Left kidney (tissue), 8 donors: Measurements from ENCODE around the gene CGREF1. TPM values are rescaled to one million over a fixed set of nuclear protein-coding genes. Genes with fewer than 3 reads are reported as not detected.

Experiments used
- DNase-seq: peaks from one replicate; pipeline ENCODE4 v3.0.0-alpha.2; 2013
- long read RNA-seq, 8 donors: transcript quantifications; one replicate each; lab custom pipeline, GENCODE V29; 2026
- polyA plus RNA-seq: library from polyadenylated mRNA; unstranded; fragments of 120-200 nt; gene quantifications from one replicate; pipeline ENCODE4 v1.2.1, GENCODE V29; 2013; ENCODE audit not compliant: insufficient read length

CGREF1 gene
- 5.4 TPM for polyA plus RNA-seq
- long read RNA-seq, donor 1, partial matches to known transcripts: 35 of 57 reads
- long read RNA-seq, donor 1, other reads (novel, unspliced or antisense): 21 of 57 reads
- long read RNA-seq, donor 2, partial matches to known transcripts: 0 of 1 reads
- long read RNA-seq, donor 2, other reads (novel, unspliced or antisense): 0 of 1 reads
- long read RNA-seq, donor 3: 0 reads
- long read RNA-seq, donor 4: 0 reads
- long read RNA-seq, donor 5, partial matches to known transcripts: 467 of 533 reads
- long read RNA-seq, donor 5, other reads (novel, unspliced or antisense): 62 of 533 reads
- long read RNA-seq, donor 6, partial matches to known transcripts: 0 of 2 reads
- long read RNA-seq, donor 6, other reads (novel, unspliced or antisense): 0 of 2 reads
- long read RNA-seq, donor 7, partial matches to known transcripts: 0 of 1 reads
- long read RNA-seq, donor 7, other reads (novel, unspliced or antisense): 0 of 1 reads
- long read RNA-seq, donor 8, partial matches to known transcripts: 0 of 1 reads
- long read RNA-seq, donor 8, other reads (novel, unspliced or antisense): 0 of 1 reads

- DNase-seq: no peak
These were observed at the start of gene CGREF1 for GRCh38 chr2:27118525-27119329. TSS of gene CGREF1 (minus strand) at chr2:27119128. CDS start at chr2:27104366, 14,762 bp downstream.

GRCh38 chr2:27164960-27165763 lies 46.2 kb upstream of the CGREF1 start:
- DNase-seq: no peak

- no peak for DNase-seq
These were observed 43.5 kb upstream of the CGREF1 start for GRCh38 chr2:27162151-27163121.

- DNase-seq: no peak
These were observed 41.3 kb upstream of the CGREF1 start for GRCh38 chr2:27160191-27160590.

GRCh38 chr2:27159271-27159670 lies 40.3 kb upstream of the CGREF1 start:
- DNase-seq: no peak

GRCh38 chr2:27158468-27158867 lies 39.5 kb upstream of the CGREF1 start:
- DNase-seq: no peak

GRCh38 chr2:27155069-27155520 lies 36.2 kb upstream of the CGREF1 start:
- no peak for DNase-seq

GRCh38 chr2:27154488-27154887 lies 35.6 kb upstream of the CGREF1 start:
- peak; percentile 34 for DNase-seq

GRCh38 chr2:27152796-27153464 lies 34.0 kb upstream of the CGREF1 start:
- no peak for DNase-seq

- DNase-seq: no peak
These were observed 33.3 kb upstream of the CGREF1 start for GRCh38 chr2:27152102-27152795.

- DNase-seq: no peak
These were observed 31.8 kb upstream of the CGREF1 start for GRCh38 chr2:27150639-27151230.

GRCh38 chr2:27149570-27150405 lies 30.9 kb upstream of the CGREF1 start:
- DNase-seq: no peak

- DNase-seq: peak; percentile 63
These were observed 30.0 kb upstream of the CGREF1 start, which contains the start of gene TCF23 for GRCh38 chr2:27148801-27149439. TSS of gene TCF23 (plus strand) at chr2:27149004. CDS start at chr2:27149134, 130 bp downstream.

- no peak for DNase-seq
These were observed 29.0 kb upstream of the CGREF1 start for GRCh38 chr2:27147935-27148334.

- DNase-seq: no peak
These were observed 26.8 kb upstream of the CGREF1 start for GRCh38 chr2:27145682-27146081.

- no peak for DNase-seq
These were observed 24.4 kb upstream of the CGREF1 start for GRCh38 chr2:27143285-27143684.

GRCh38 chr2:27139310-27139709 lies 20.4 kb upstream of the CGREF1 start, which contains the start of gene PRR30:
TSS of gene PRR30 (minus strand) at chr2:27139410. CDS start at chr2:27138329, 1,081 bp downstream.
- no peak for DNase-seq
